Panc1 (cell line): ENCODE data around the gene MMP28. TPM values are rescaled to one million over a fixed set of nuclear protein-coding genes. Genes with fewer than 3 reads are reported as not detected.
A peak's percentile ranks its signal among the peaks of the same experiment; 100 is the strongest.

ENCODE experiments used
- ATAC-seq: fragments of 200-7000 bp; cut with Tn5 transposase; 2 replicates; pipeline ENCODE4 v1.9.1; 2020; ENCODE audit warnings: mild to moderate bottlenecking, moderate library complexity
- BruUV-seq: library from RNA; stranded (reverse); fragments of 400-500 nt; replicated peaks from 2 replicates; lab custom pipeline; 2021; lab: Mats Ljungman, UMichigan
- CTCF ChIA-PET: fragments of 300-600 bp; sonication (Branson Sonifier 250); formaldehyde crosslinking; loops from one replicate; lab custom pipeline; 2022; ENCODE audit warnings: antibody characterized with exemption; lab: Charles Lee
- POLR2A ChIA-PET: fragments of 300-600 bp; sonication (Branson Sonifier 250); formaldehyde crosslinking; loops from one replicate; lab custom pipeline; 2022; ENCODE audit warnings: antibody characterized with exemption; lab: Charles Lee
- DNase-seq: peaks from one replicate; pipeline ENCODE4 v3.0.0-alpha.2; 2010; ENCODE audit warnings: low read depth, low spot score
- H3K27ac ChIP-seq: 2 replicates; pipeline ENCODE4 v1.5.1; 2011; ENCODE audit warnings: mild to moderate bottlenecking, low read length, inconsistent platforms
- H3K27me3 ChIP-seq: fragments of 200-500 bp; sonication (Bioruptor generic); 2 replicates; pipeline ENCODE4 v1.6.0; 2014; ENCODE audit warnings: low read length, inconsistent platforms; ENCODE audit not compliant: control insufficient read depth, insufficient read depth
- H3K36me3 ChIP-seq: fragments of 200-500 bp; sonication (Bioruptor generic); 2 replicates; pipeline ENCODE4 v1.5.1; 2014; ENCODE audit warnings: inconsistent platforms, mild to moderate bottlenecking, low read length, moderate library complexity; ENCODE audit not compliant: control insufficient read depth, insufficient read depth
- H3K4me1 ChIP-seq: 2 replicates; pipeline ENCODE4 v1.5.1; 2011; ENCODE audit warnings: inconsistent platforms, mild to moderate bottlenecking, low read length, moderate library complexity; ENCODE audit not compliant: control insufficient read depth, insufficient read depth
- H3K4me3 ChIP-seq, 2 experiments: 2 replicates each; pipeline ENCODE4 v1.5.1; 2011 to 2012; ENCODE audit warnings: low read depth in 2 of 2, low read length in 2 of 2, mild to moderate bottlenecking in 2 of 2, inconsistent platforms in 1 of 2, moderate library complexity in 1 of 2
- H3K9me3 ChIP-seq: fragments of 200-500 bp; sonication (Bioruptor generic); 2 replicates; pipeline ENCODE4 v1.5.1; 2014; ENCODE audit warnings: low read depth, mild to moderate bottlenecking, inconsistent platforms, low read length, moderate library complexity; ENCODE audit not compliant: control insufficient read depth, insufficient read depth
- CTCF ChIP-seq: fragments of 450-650 bp; IDR thresholded peaks from 2 replicates; pipeline ENCODE4 v1.5.1; 2017; ENCODE audit warnings: mild to moderate bottlenecking
- POLR2AphosphoS5 ChIP-seq: IDR thresholded peaks from 2 replicates; pipeline ENCODE4 v1.6.1; 2012; ENCODE audit warnings: mild to moderate bottlenecking, low read depth, low read length, moderate library complexity
- SIN3A ChIP-seq: IDR thresholded peaks from 2 replicates; pipeline ENCODE4 v1.6.1; 2012; ENCODE audit warnings: low read depth, mild to moderate bottlenecking, low read length, moderate library complexity, borderline replicate concordance; ENCODE audit not compliant: insufficient read depth
- TCF7L2 ChIP-seq: IDR thresholded peaks from 2 replicates; pipeline ENCODE4 v1.6.1; 2011; ENCODE audit warnings: mild to moderate bottlenecking, low read depth, low read length, inconsistent platforms
- in situ Hi-C: cut with HindIII; loops from 2 replicates; pipeline ENCODE4 v1.10.0; 2016; ENCODE audit warnings: low sequenced_read_pairs, low pct_unique_long_range_greater_than_20kb
- intact Hi-C: fragments of 100-400 bp; cut with micrococcal nuclease; formaldehyde crosslinking; loops from one replicate; pipeline ENCODE4 v1.10.0; 2022; ENCODE audit not compliant: unreplicated experiment
- total RNA-seq: library from RNA; stranded (reverse); gene quantifications from one replicate; pipeline ENCODE4 v1.2.1, GENCODE V29; 2021; ENCODE audit not compliant: unreplicated experiment
- TF ChIP-seq, protein P1 (sequence below), 2 experiments: IDR thresholded peaks; 2 replicates each; pipeline ENCODE4 v1.6.1; 2011 to 2012; ENCODE audit warnings: low read depth in 2 of 2, control low read depth in 1 of 2, low read length in 1 of 2, mild to moderate bottlenecking in 1 of 2, moderate library complexity in 1 of 2; ENCODE audit not compliant: insufficient read depth in 1 of 2

MMP28 gene
- total RNA-seq, 1 experiment from 2014 or later, result 1.6 TPM

- in situ Hi-C loops, result no loop called here
- BruUV-seq, result no TSS peak
- DNase-seq (no peak), ATAC-seq (no peak)
- ChIA-PET POLR2A (no interaction called here), CTCF (interaction anchor here (0.6 to 2.0 kb wide), 2 partner anchors 54 to 66 kb away, joined by 6 to 13 read pairs; no protein-coding TSS in a partner anchor)
- Histone ChIP-seq H3K4me1 (peaks cover 13% of the 10 kb centered on the region), H3K36me3 (no peaks in the 10 kb centered on the region), H3K9me3 (no peaks in the 10 kb centered on the region), H3K4me3 (no peak overlapping the region), H3K27me3 (peaks cover 4% of the 10 kb centered on the region), H3K27ac (no peak overlapping the region)
- intact Hi-C loops, result no loop called here
- TF ChIP-seq, protein P1, sequence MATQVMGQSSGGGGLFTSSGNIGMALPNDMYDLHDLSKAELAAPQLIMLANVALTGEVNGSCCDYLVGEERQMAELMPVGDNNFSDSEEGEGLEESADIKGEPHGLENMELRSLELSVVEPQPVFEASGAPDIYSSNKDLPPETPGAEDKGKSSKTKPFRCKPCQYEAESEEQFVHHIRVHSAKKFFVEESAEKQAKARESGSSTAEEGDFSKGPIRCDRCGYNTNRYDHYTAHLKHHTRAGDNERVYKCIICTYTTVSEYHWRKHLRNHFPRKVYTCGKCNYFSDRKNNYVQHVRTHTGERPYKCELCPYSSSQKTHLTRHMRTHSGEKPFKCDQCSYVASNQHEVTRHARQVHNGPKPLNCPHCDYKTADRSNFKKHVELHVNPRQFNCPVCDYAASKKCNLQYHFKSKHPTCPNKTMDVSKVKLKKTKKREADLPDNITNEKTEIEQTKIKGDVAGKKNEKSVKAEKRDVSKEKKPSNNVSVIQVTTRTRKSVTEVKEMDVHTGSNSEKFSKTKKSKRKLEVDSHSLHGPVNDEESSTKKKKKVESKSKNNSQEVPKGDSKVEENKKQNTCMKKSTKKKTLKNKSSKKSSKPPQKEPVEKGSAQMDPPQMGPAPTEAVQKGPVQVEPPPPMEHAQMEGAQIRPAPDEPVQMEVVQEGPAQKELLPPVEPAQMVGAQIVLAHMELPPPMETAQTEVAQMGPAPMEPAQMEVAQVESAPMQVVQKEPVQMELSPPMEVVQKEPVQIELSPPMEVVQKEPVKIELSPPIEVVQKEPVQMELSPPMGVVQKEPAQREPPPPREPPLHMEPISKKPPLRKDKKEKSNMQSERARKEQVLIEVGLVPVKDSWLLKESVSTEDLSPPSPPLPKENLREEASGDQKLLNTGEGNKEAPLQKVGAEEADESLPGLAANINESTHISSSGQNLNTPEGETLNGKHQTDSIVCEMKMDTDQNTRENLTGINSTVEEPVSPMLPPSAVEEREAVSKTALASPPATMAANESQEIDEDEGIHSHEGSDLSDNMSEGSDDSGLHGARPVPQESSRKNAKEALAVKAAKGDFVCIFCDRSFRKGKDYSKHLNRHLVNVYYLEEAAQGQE (IDR thresholded peaks at IDR 0.05; ENCODE audit: insufficient read depth in 1 of 2, low read depth in 2 of 2, low read length in 1 of 2), result no peak
- TF ChIP-seq POLR2AphosphoS5 (no peak), TCF7L2 (no peak), CTCF (no peak), SIN3A (no peak)
Observed at GRCh38 chr17:35750526-35751395, 44.7 kb downstream of the MMP28 start.

DNA sequence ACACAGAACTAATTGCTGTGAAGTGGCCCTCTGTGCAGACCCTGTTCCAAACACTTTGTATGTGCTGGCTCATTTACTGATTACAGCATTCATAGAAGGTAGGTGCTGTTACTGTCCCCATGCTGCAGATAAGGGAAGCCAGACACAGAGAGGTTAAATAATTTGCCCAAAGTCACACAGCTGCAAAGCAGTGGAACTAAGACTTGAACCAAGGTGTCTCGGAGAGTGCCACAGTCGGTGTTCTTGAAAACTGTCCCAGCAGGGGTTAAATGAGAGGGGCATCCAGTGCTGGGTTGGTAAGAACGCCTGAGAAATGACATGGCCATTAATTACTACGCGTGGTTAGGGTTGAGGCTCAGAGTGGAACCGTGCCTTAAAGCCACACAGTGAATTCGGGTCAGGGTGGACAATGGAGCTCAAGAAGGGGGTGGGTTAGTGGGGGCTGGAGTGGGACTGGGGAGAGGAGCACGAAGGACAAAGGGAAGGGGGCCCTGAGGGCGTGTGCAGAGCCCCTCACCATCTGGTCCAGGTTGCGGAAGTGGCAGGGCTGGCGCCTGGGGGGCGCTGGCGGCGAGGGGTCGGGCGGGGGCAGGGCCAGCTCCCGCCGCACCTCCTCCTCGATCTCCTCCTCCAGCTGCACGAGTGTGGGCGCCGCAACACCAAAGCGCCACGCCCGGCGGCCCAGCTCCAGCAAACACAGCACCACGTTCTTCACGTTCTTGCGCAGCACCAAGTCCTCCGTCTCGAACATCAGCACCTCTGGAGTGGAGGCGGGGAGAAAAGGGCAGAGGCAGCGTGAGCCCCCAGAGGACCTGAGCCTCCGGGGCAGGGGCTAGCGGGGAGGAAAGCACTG lies 45.7 kb downstream of the MMP28 start:
- TF ChIP-seq, protein P1 (IDR thresholded peaks at IDR 0.05; ENCODE audit: insufficient read depth in 1 of 2, low read depth in 2 of 2, low read length in 1 of 2), result no peak
- TF ChIP-seq TCF7L2 (no peak), POLR2AphosphoS5 (no peak), CTCF (no peak)
- POLR2A ChIA-PET, result interaction anchor here (0.6 kb wide), 1 partner anchor 54 kb away, joined by 5 read pairs; no protein-coding TSS in a partner anchor
- Histone ChIP-seq H3K27ac (no peak overlapping the region), H3K36me3 (no peaks in the 10 kb centered on the region), H3K4me1 (peaks cover 13% of the 10 kb centered on the region), H3K4me3 (peak overlapping the region in 1 of 2 experiments; percentile 1; a peak in 1 of 4 replicates), H3K9me3 (no peaks in the 10 kb centered on the region), H3K27me3 (peaks cover 4% of the 10 kb centered on the region)
- ATAC-seq (no peak), DNase-seq (no peak)
- BruUV-seq, result no TSS peak
- in situ Hi-C loops (no loop called here), intact Hi-C loops (loop anchor here (5.0 kb wide), 2 partner anchors 137 to 192 kb away; no protein-coding TSS in a partner anchor)
- CTCF ChIA-PET, result interaction anchor here (0.6 to 2.0 kb wide), 3 partner anchors 22 to 78 kb away, joined by 3 to 6 read pairs (median 3); no protein-coding TSS in a partner anchor
